GM13977 (cell line): ENCODE measurements around the gene GRIP2.

Experiments
- DNase-seq: peaks from one replicate; pipeline ENCODE4 v3.0.0; 2012; ENCODE audit warnings: low spot score
- in situ Hi-C: fragments of 300-500 bp; cut with MboI; formaldehyde crosslinking; loops from one replicate; pipeline ENCODE4 v1.12.0; 2022; ENCODE audit warnings: low sequenced_read_pairs, low pct_unique_long_range_greater_than_20kb, mixed read lengths, inconsistent platforms; ENCODE audit not compliant: unreplicated experiment
- TF ChIP-seq, protein P1 (sequence below): IDR thresholded peaks from 2 replicates; pipeline ENCODE4 v1.5.1; 2012; ENCODE audit warnings: mild to moderate bottlenecking, control low read depth; ENCODE audit not compliant: insufficient read depth; ENCODE audit errors: extremely low read depth, missing control alignments

GRIP2 gene

DNA sequence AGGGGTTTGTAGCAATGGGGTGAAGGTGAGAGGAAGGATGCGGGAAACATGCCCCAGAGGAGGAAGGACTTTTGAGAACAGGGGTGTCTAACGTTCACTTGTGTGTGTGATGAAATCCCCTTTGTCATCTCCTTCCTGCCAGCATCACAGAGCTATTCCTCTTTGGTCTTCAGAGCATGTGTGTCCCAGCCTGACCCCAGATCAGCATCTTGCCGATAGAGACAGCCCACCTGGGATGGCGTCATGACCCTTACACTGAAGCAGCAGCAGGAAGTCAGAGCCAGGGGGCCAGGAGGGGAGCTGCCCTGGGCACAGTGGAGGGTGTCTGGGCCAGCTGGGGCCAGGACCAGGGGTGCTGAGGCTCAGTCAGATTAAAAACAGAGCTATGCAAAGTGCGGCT lies 29.9 kb upstream of the GRIP2 start:
- in situ Hi-C loops, result no loop called here
- TF ChIP-seq, protein P1, sequence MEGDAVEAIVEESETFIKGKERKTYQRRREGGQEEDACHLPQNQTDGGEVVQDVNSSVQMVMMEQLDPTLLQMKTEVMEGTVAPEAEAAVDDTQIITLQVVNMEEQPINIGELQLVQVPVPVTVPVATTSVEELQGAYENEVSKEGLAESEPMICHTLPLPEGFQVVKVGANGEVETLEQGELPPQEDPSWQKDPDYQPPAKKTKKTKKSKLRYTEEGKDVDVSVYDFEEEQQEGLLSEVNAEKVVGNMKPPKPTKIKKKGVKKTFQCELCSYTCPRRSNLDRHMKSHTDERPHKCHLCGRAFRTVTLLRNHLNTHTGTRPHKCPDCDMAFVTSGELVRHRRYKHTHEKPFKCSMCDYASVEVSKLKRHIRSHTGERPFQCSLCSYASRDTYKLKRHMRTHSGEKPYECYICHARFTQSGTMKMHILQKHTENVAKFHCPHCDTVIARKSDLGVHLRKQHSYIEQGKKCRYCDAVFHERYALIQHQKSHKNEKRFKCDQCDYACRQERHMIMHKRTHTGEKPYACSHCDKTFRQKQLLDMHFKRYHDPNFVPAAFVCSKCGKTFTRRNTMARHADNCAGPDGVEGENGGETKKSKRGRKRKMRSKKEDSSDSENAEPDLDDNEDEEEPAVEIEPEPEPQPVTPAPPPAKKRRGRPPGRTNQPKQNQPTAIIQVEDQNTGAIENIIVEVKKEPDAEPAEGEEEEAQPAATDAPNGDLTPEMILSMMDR, result no peak

DNA sequence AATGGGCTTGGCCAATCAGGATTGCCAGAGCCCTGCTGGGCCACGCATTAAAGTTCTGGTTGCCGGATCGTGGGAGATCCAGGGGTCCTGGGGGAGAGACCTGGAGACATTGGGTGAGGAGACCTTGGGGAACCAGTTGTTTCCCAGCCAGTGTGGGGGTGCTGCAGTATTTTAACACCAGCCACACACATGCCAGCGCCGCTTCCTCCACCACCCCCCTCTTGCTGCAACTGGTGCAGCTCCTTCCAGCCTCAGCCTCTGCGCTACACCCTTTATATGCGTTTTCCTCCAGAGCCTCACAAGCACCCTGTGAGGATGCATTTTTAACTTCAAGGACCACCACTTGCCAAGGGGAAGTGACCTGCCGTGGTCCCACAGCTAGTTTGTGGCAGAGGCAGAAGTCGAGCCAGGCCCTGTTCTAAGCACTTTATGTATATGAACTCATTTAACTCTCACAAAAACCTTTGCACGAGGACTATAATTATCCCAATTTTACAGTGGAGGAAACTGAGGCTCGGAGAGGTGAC lies 29.4 kb upstream of the GRIP2 start:
- in situ Hi-C loops, result no loop called here
- TF ChIP-seq, protein P1, result no peak
- DNase-seq, result no peak

More for the DNA sequence above, 29.9 kb upstream of the GRIP2 start:
- no peak for DNase-seq

DNA sequence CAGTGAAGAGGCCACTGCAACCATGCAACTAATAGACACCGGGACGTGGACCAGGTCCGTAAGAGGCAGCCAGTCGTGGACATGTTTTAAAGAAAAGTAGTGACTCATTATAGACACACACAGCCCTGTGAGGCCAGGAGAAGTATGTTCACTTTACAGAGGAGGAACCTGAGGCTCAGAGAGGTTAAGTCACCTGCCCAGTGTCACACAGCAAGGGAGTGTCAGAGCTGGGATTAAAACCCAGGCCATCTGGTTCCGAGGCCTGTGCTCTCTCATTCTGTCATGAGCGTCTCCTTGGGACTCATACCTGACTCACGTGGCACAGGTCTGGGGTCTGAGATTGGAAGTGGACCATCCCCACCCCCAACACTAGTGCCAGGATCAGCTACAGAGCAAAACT lies 28.1 kb upstream of the GRIP2 start:
- in situ Hi-C loops, result no loop called here
- no peak for DNase-seq
- TF ChIP-seq, protein P1, result no peak

DNA sequence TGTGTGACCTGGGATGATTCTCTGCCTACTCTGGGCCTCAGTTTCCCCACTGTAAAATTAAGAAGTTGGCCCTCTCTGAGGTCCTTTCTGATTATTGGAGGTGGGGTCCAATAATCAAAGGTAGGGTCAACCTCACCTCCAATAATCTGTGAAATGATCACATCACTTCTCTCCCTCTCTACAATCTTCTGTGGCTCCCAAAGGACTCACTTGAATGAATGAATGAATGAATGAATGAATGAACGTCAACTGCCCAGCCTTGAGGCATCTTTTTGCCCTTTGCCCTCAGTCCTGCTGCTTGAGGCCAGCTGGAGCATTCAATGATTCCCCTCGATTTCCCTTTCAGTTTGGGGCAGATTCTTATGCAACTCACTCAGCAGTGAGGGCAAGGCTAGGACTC lies 26.7 kb upstream of the GRIP2 start:
- TF ChIP-seq, protein P1, result no peak
- no peak for DNase-seq
- in situ Hi-C loops, result no loop called here

DNA sequence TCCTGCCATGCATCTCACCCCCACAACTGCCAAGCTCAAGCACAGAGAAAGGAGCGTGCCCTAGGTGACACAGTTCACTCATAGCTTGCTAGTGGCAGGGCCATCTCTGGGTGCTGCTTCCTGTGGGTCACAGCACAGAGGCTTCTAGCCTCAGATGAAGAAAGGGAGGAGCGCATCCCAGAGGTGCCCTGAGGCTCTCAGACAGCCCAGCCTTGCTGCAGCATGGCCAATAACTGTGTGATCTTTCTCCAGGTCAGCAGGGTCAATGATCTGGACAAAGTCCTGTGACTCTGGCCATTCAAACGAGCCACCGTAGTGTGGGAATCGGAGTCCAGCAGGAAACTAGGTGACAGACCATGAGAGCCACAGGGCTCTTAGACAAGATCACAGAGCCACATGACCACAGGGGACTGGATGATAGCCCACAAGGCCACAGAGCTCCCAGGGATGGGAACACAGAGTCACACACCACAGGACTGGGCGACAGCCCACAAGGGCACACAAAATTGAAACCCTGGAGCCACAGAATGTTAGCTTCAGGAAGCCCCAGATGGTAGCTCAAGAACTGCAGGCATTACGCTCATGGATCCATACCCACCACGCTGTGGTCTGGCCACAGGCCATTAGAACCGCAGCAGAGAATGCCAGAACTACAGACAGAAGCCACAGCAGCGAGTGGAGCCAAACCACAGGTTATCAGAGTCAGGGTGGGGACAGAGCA lies 25.9 kb upstream of the GRIP2 start:
- in situ Hi-C loops, result no loop called here
- TF ChIP-seq, protein P1, result no peak
- no peak for DNase-seq

DNA sequence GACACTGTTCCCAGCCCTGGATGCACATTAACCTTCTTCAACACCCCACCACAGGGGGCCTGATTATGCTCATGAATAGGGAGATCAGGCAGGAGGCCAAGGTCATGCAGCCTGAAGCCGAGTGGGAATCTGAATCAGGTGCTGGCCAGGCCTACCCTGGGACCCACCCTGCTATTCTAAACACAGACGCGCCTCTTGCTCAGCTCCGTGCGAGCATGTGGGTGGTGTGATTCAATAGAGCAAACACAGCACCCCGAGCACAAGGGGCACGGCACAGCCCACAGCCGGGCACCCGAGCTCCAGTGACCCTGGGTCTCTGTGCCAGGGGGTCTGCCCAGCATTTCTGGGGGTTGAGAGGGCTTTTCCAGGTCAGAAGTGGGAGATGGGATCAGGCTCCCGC lies 24.6 kb upstream of the GRIP2 start:
- in situ Hi-C loops, result no loop called here
- TF ChIP-seq, protein P1, result no peak
- no peak for DNase-seq
